ENCODE measurements around the gene NAP1L5.

NAP1L5 gene

DNA sequence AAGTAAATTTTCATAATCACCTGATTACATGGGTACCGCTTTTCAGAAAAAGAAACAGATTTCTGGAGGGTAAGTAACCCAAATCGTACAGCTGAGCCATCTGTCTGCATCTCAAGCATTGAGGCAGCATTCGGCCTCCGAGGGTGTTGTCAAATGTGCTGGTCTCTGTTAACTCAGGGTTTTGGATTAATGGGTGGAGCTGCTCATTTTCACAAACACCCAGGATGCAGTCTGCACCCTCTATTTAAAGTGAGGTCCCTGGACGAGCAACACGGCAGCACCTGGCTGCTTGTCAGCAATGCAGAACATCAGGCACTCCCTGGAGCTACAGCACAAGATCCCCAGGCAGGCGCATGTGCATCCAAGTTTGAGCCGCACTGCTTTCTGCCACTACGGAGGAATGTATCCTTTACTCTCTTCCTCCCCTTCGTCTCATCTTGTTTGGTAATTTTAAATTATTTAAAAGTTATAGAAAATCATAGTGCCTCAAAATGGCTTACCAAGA, 24.7 kb upstream of the NAP1L5 start:
- no peak for DNase-seq (ENCODE audit: low read depth)

DNA sequence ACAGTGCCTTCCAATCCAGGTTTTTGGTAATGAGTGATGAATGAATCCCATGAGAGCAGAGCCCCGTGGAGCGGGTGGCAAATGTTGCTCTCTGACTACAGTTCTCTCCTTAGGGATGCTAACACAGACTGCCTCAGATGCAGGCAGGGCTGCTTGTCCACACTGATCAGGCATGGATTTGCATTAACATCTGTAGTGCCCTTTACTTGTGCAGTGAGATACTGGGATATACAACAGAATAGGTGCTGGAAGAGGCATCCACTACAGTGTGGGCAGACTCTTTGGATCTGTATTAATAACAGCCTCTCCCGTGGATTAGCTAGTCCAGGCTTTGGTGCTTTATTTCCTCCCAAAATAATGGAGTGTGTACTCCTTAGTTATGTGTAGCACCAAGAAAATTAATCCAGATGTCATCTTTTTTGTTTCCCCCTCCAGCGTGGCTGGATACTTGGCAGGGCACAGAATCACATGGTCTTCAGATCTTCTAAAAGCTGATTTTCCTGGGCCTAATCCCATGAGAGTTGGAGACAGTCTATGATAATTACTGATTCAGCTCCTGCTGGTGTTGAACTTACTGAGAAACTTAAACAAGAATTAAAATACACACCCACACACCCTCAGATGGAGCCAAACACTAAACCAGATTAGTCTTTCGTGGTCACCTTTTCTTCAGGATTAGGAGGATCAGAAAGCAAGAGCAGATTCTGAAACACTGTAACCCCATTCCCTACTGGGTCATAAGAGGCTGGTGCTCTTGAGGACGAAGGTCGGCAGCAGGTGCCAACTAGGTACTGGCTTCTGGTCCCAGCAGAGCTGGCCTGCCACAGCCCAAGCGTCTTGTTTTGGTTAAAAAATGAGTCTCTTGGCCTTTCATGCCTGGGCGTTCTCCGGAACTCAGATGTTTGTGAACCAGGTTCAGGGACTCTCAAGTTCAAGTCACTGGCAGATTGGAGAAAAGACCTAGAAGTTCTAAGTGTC, 23.1 kb upstream of the NAP1L5 start:
- no peak for DNase-seq (ENCODE audit: low read depth)

DNA sequence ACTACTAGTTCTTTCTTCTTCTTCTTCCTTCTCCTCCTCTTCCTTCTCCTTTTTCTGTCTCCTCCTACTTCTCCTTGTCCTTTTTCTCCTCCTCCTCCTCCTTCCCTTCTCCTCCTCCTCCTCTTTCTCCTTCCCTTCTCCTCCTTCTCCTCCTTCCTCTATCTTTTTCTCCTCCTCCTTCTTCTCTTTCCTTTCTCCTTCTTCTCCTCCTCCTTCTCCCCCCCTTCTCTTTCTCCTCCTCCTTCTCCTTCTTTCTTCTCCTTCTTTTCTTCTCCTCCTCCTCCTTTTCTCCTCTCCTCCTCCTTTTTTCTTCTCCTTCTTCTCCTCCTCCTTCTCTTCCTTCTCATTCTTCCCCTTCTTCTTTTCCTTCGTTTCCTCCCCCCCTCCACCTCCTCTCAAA, 21.8 kb upstream of the NAP1L5 start:
- no peak for DNase-seq (ENCODE audit: low read depth)

DNA sequence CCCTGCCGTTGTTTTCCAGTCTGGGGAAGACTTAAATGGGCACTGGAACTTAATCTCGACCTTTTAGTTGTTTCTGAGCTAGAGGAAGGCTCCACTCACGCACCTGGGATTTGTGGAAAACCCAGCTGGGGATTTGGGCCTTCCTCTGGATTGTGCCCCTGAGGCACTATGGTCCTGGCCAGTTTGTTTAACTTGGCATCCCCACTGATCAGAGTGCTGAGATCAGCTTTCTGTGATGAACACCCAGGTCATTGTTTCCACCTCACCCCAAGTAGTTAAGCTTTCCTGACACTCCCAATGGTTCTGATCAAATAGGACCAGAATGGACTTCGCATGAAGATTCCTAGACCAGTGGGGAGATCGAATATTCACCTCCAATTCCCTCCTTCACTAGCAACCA, 20.5 kb upstream of the NAP1L5 start:
- no peak for DNase-seq (ENCODE audit: low read depth)

DNA sequence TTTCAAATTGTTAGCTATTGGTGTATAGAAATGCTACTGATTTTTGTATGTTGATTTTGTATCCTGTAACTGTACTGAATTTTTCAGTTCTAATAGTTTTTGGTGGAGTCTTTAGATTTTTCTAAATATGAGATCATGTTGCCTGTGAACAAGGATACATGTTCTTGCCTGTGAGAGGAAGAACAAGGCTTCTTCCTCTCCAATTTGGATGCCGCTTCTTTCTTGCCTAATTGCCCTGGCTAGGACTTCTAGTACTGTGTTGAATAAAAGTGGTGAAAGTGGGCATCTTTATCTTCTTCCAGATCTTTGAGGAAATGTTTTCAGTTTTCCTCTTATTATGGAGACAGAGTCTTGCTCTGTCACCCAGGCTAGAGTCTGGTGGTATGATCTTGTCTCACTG, 16.2 kb upstream of the NAP1L5 start:
- no peak for DNase-seq (ENCODE audit: low read depth)

DNA sequence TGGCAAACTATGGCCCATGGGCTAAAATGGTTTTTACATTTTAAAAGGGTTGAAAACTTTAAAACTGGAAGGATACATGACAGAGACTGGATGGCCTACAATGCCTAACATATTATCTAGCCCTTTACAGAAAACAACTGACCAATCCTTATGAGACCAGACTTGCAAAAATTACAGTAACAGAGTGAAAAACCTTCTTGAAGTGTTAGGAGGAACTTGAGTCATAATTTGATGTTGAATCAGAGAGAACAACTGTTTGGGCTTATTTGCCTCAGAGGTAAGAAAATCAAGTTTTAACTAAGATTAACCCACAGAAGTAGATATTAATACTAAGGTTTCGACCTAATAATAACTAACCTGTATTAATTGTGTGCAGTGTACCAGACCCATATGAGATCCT, 12.4 kb upstream of the NAP1L5 start:
- no peak for DNase-seq (ENCODE audit: low read depth)

DNA sequence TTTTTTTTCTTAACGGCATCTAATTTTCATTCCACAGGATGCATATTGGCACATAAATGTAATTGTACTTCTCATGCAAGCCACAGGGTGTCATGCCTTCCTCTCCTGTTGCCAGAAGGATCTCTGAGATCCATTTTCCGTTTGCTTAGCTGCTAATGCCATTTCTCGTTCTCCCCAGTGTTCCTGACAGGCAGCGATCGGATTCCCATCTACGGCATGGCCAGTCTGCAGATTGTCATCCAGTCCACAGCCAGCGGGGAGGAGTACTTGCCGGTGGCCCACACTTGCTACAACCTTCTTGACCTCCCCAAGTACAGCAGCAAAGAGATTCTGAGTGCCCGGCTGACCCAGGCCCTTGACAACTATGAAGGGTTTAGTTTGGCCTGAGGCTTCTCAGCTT, 8.9 kb upstream of the NAP1L5 start:
- DNase-seq (ENCODE audit: low read depth): no peak

DNA sequence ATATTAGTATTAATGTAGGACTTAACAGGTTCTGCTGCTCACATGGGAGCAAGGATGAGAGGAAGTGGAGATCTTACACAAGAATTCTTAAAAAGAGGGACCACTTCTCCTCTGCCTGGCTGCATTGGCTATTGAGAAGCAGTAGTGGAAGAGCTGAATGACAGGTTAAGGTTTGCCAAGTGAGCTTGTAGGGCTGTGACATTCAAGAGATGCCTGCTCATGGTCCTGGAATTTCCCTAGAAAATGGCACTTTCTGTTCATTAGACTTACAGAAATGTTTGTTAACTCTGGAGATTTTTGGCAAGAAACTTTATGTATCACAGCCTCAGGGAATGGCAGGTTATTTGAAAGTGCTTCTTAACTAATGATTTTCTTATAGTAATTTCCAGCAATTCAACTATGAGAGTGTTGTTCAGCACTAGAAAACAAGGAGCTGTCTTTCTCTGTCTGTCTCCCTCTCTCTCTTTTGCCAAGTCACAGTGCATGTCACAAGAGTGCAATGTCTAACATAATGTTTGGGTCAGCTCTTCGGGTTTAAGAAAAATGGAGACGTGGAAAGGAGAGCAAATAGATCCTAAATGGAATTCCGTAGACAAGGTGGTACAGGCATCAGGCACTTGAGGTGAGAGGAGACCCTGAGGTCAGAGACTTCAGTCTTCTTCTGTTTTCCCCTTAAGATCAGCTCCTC, 8.3 kb upstream of the NAP1L5 start:
- no peak for DNase-seq (ENCODE audit: low read depth)

DNA sequence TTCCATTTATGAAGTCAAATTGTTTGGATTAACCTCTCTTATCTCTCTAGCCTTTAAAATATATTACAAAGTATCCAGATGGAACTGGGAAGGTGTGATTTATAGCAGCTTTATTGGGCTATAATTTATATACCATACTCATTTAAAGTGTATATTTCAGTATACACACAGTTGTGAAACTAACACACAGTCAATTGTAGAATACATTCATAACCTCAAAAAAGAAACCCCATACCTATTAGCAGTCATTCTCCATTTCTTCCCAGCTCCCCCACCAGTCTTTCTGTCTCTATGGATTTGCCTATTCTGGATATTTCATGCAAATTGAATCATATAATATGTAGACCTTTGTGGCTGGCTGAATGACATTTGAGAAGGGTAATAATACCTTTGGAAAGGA, 7.6 kb upstream of the NAP1L5 start:
- DNase-seq (ENCODE audit: low read depth): no peak

DNA sequence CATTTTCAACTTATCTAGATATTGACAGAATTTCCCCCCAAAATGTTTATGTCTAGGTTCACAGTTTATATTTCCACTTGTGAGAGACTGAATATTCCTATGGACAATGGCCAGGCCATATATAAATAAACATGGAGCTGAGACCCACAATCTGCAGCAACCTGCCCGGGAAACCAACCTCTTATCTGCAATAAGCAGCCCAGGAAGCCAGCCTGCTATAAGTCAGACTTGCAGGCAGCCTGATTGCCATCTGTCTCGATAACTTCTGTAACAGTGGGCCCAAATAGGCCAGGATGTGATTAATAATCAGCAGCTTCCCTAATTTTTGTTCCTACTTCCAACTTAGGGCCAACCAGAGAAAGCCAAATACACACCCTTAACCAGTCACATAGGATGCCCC, 5.2 kb upstream of the NAP1L5 start:
- no peak for DNase-seq (ENCODE audit: low read depth)

DNA sequence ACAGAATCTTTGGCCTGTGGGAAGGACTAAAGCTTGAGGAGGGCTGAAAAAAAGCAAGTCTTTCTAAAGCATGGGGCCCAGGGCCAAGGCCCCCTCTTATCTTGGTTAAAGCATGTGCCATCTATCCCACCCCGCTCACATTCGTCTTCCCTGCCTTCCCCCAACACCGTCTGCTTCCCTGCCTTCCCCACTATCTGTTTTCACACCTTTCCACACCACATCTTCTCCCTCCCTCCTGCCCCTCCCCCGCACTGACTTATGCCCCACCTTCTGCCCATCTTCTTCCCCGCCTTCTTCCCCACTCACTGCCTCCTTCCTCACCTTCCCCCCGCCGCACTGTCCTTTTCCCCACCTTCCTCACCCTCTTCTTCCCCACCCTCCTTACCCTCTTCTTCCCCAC, 890 bp upstream of the NAP1L5 start:
- DNase-seq (ENCODE audit: low read depth): no peak

DNA sequence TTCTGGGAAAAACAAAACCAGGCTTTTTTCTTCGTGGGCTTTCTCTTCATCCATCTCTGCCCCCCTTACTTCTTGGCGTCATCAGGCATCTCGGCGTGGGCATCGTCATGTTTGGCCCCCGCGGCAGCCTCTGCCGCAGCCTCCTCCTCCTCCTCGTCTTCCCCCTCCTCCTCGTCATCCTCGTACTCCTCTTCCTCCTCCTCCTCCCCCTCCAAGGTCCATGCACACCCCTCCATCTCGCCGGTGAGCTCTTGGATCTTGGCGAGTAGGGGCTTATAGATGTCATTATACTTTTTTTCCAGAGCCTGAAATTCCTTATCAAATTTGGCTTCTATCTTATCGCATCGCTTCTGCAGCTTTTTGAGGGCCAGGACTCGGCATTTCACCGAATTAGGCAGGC, 488 bp downstream of the NAP1L5 start:
- no peak for DNase-seq (ENCODE audit: low read depth)

DNA sequence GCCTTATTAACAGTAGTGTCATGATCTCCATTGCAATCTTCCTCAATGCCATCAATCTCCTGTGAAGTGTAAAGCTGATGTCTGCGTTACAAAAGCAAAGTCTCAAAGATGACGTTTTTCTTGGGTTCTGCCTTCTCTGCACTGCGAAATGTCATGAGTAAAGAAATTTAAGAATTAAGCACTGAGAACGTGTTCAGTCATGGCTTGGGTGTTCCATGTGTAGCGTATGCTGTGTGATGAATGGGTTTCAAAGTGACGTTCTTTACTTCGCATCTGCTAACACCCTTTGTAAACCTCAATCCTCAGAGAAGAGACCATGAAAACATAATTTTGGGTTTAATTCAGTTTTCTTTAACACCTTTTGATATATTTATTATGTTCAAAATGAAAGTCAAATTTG, 999 bp downstream of the NAP1L5 start:
- DNase-seq (ENCODE audit: low read depth): no peak

DNA sequence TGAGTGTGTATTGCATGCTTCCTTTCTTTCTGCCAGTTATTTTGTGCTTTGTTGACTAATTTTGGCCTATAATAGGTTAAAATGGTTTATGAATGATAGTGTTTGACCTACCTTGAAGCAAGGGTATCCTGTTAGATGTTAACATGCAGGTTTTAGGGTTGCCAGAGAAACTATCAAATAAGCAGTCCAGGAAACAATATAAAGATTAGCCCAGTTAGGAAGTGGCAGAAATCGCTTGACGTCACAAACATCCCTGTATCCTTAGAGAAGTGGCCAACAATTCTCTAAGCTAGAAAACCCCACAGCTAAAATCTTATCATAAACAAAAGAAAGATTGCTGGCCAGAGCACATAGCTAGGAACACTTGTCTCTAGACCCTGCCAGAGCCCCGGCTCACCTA, 3.8 kb downstream of the NAP1L5 start:
- no peak for DNase-seq (ENCODE audit: low read depth)

DNA sequence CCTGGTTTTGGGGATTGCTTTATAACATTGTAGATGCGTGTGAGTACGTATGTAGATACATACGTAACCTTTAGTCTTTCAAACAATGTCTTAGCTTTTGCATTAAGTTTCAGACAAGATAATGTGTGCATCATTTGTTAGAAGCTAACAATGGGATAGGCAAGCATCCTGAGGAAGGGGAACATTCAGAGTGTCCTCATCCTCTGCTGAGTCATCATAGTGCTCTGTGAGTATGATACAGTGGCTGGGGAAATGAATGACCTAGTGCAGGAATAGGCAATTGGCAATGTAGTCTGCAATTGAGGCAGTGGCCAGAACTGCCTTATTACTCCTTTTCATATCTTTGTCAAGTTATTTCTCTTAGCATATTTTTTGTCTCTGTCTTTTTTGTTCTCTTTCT, 7.3 kb downstream of the NAP1L5 start:
- no peak for DNase-seq (ENCODE audit: low read depth)

DNA sequence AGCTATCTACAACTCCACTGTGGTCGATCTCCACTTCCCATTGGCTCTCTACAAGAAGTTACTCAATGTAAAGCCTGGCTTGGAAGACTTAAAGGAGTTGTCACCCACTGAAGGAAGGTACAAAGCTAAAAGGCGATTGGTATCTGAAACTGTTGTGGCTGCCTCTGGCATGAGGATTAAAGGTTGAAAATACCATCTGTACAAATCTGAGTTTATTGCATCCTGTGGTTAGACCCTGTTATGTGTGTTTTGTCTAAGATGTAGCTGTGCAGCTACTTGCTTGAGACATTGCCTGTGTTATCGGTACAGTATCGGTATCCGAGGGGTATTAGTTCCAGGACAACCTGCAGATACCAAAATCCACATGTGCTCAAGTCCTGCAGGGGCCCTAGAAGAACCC, 16.4 kb downstream of the NAP1L5 start:
- DNase-seq (ENCODE audit: low read depth): no peak

DNA sequence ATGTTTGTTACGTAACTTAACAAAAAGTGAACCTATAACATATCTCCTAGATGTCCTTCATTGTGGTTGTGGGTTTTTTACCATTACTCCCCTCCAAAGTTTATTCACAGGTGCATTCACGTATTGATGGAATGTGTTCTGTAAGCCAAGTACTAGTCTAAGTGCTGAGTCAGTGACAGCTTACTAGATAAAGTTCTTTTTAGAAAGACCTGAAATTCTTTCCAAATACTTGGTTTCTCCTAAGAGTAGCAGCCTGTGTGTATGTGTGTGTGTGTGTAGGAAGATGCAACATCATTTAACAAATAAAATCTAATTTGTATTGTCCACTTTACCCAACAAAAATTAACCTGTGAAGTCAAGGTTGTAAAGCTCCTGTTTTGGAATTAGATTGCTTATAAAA, 22.1 kb downstream of the NAP1L5 start:
- no peak for DNase-seq (ENCODE audit: low read depth)

DNA sequence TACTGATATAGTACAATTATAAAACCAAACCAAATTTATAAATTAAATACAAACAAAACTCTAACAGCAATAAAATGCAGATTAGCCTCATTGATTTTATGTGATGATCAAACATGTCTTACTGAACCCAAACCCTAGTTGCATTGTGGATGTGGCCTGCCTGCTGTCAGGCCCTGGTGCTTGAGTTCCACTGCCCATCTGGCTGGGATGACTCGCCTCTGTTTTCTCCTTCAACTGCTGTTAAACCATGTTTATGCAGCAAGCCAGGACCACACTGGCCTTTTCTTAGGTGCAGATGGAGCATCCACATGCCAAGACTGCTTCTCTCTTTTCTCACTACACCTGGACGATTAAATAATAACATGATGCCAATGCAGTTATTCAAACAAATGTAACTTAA, 22.6 kb downstream of the NAP1L5 start:
- DNase-seq (ENCODE audit: low read depth): no peak

DNA sequence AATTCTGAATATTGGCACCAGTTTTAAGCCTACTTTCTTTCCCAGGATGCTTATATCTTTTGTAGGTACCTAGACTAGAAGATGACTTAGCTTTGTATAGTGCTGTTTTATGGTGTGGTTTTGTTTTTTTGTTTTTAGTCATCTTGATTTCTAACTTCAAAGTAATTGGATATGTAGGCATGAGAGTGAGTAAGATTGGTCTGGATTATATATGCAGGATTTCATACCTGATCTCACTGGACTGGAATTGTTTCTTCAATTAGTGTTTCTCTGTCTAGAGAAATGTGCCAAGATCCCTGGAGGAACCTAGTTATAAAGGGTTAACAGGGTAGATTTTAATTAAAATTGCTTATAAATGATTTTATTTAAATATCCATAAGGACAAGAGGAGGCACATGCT, 23.1 kb downstream of the NAP1L5 start:
- no peak for DNase-seq (ENCODE audit: low read depth)

DNA sequence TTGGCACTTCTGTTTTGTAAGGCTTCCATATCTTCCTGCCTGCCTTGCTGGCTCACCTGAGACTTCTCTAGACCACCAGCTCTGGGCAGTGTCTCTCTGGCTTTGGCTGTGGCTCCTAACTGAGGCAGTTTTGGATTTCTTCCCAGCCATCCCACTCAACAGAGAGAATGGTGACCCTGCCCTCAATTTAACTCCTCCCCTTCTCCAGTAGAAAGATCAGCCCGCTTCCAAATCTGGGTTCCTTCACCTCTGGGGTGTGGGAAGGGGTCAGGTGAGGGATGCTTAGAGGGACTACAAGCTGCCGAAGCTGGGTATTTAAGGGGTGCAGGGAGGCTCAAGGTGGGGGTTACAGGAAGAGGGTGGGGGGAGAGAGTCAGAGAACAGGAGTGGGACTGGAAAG, 23.7 kb downstream of the NAP1L5 start:
- DNase-seq (ENCODE audit: low read depth): no peak

DNA sequence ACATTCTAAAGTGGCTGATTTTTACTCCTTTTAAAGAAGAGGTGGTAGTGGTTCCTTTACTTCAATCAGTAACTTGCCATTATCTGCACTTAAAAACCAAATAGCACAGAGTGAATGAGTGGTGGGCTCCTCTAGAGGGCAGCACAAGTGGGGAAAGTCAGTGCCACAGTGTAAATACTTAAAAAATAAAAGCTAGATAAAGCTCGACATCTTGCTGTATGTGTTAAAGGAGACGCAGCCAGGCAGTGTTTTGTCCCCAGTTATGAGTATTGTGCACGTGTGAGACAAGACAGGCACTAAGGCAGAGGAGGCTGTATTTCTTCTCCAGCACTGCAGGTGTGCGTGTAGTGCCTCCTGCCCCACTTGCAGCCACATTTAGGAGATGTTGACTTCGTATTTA, 24.6 kb downstream of the NAP1L5 start:
- DNase-seq (ENCODE audit: low read depth): no peak

DNA sequence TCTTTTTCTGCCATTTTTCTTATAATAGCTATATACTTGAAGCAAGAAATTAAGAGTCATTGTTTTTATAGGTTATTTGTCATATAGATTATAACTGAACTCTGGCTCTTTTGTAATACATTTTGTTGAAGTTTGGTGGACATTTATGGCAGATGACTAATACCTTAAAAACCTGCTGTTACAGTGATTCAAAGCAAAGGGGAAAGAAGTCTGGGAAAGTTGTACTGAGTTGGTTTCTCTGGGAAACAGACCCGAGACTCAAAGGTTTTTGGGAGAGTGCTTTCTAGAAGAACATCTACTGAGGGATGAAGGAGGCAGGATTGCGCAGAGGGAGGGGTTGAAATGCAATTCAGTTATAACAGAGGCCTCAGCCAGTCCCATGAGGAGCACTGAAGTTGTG, 35.9 kb downstream of the NAP1L5 start:
- no peak for DNase-seq (ENCODE audit: low read depth)

Measured in stimulated activated CD8-positive, alpha-beta memory T cell treated with anti-CD3 and anti-CD28 coated beads, Interleukin-7, amount 100 ng/mL, for 24 hours (primary cell).